GM21381 (cell line): Measurements from ENCODE around the gene ADRM1.

Experiments
- ATAC-seq: cut with Tn5 transposase; IDR thresholded peaks from one replicate; pipeline ENCODE4 v1.9.1; 2021; ENCODE audit warnings: mild to moderate bottlenecking, moderate library complexity; ENCODE audit not compliant: unreplicated experiment

The ADRM1 gene

GRCh38 chr20:62321975-62322374, 19.2 kb downstream of the ADRM1 start:
- ATAC-seq: no peak

DNA sequence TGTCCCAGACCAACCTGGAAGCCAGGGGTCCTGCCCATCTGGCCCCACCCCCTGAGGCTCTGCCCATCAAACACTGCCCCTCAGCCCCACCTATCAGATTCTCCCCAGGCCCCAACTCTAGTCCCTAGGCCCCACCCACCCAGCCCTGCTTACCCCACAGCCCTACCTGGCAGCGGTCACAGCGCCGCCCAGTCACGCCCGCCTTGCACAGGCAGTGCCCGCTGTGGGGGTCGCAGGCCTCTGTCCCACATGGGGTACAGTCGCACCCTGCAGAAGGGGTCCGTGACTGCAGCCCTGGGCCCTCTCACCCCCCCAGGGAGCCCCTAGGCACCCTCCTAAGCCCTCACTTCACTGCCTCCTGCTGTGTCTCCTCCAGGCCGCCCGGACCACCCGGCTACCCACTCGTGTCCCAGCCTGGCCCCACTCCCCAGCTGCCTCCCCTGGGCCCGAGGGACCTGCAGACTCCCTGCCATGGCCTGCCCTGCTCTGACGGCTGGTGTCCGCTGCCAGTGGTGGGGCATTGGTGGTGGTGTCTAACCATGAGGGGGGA, 19.8 kb downstream of the ADRM1 start:
- no peak for ATAC-seq

- no peak for ATAC-seq
Observed at GRCh38 chr20:62323146-62323979, 20.6 kb downstream of the ADRM1 start.

- ATAC-seq: no peak
Observed at GRCh38 chr20:62323980-62324906, 21.4 kb downstream of the ADRM1 start.

- no peak for ATAC-seq
Observed at GRCh38 chr20:62325172-62325905, 22.5 kb downstream of the ADRM1 start.

DNA sequence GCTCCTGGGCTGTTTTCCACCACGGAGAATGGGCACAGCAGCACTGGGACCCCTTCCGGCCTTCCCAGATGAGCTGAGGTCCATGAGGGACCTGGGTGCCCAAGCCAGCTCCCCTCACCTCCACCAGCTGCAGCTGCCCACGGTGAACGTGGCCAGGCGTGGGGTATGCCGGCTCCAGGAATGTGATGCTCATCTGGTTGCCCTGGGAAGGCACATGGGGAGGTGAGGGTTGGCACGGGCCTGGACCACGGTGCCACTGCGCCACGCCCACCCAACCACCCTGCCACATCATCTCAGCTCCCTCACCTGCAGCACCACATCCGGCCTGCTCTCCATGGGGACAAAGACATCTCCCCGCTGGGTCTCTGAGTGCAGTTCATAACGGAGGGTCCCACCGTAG, 23.8 kb downstream of the ADRM1 start:
- no peak for ATAC-seq

DNA sequence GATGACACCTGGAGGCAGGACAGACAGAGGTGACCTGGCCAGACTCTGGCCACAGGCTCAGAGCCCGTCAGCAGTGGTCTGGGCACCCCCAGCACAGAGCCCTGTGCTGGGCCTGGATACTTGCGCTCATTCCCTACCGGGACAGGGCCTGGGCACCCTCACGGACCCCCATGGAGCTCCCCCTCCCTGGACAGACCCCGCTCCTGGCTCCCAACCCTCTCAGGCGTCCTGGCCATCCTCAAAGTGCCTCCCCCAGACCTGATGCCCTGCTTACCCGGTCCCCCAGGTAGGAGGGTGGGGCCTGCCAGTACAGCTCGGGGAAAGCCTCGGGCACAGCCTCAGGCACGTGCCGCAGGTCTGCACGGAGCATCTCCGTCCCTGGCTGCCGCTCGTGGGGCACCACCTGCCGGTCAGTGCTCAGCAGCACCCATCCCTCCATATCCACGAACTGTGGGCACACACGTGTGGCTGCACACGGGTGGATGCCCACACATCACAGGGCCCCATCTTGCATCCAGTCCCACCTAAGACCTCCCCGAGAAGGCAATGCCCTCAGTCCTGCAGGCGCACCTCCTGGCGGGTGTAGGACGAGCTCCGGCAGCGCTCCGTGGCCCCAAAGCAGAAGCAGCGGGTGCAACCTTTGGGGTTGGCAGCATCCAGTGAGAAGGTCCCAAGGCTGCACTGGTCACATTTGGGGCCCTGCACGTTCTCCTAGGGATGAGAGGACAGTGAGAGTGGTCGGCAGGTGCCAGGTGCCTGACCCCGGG, 24.3 kb downstream of the ADRM1 start:
- ATAC-seq: no peak

GRCh38 chr20:62327726-62328495, 25.1 kb downstream of the ADRM1 start:
- no peak for ATAC-seq

GRCh38 chr20:62328684-62329388, 26.0 kb downstream of the ADRM1 start:
- ATAC-seq: no peak

GRCh38 chr20:62329389-62330377, 26.9 kb downstream of the ADRM1 start:
- ATAC-seq: no peak

DNA sequence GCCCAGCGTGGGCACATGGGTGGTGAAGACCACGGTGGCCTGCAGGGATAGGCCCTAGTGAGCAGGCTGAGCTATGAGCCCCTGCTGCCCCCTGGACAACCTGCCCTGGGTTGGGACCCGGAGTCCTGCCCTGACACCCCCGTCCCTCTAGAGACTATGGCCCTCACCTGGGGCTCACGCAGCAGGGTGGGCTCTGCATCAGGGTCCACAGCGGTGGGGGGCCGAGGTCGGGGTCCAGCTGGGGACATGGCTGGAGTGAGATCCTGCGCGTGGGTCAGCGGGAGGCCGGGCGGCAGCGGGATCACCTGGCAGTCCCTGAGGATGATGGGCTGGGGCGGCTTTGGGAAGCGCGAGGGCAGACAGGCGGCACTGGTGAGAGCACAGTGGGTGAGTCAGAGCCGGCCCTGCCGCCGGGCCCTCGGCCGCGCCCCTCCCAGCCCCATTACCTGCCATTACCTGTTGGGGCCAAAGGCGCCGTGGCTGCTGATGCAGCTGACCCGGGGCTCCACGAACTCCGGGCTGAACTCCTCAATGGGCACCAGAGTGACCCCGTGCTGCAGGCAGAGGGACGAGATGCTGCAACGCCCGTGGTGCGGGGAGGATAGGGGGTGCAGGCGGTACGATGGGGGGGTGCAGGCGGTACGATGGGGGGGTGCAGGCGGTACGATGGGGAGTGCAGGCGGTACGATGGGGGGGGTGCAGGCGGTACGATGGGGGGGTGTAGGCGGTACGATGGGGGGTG, 27.9 kb downstream of the ADRM1 start:
- ATAC-seq: no peak

- ATAC-seq: no peak
Observed at GRCh38 chr20:62331347-62331746, 28.6 kb downstream of the ADRM1 start.

DNA sequence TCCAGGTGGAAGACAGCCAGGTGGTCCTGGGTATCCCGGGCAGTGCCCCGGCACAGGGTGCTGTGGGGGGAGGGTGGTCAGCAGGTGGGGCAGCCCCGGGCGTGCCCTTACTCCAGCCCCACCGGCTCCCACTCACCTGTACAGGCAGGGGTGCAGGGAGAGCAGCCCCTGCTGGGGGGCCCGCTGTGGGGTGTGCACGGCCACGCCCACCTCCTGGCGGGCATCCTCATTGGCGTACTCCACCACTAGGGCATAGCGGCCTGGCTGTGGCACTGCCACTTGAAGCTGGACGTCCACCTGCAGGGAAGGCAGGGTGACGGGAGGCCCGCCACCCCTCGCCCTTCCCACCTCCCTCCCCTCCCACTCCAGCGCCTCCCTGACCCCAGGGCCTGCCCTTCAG, 29.6 kb downstream of the ADRM1 start:
- ATAC-seq: no peak

- no peak for ATAC-seq
Observed at GRCh38 chr20:62332989-62333819, 30.4 kb downstream of the ADRM1 start.

DNA sequence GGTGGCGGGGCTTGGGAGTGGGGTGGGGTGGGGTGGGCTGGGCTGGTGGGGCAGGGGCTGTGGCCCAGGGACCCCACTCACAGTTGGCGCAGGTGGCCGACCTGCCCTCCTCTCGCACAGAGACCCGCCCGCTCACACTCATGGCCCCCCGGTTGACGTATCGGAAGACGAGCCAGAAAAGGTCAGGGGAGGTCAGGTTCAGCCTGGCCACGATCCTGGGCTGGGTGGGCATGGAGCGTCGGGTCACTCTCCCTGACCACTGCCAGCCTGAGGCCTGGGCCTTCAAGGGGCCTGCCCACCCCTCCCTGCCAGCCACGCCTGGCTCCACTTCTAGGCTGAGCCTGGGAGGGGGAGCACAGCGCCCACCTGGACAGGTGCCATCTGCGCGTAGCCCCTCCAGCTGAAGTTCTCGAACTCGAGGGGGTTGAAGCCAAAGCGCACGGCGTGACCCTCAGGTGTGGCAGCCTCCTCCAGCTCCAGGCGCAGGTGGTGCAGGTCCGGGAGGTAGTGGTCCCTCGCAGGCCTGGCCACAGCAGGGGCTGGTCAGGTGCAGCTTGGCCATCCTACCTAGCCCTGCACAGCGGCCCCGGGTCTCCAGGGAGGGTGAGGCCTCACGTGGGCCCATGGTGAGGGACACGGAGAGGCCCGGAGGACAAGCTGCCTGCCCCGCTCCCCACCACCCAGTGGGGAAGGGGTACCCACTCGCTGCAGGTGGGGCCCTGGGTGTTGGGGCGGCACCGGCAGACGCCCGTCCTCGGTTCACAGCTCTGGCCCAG, 31.2 kb downstream of the ADRM1 start:
- no peak for ATAC-seq
